ENCODE results near the gene MFSD6L.
A peak's percentile ranks its signal among the peaks of the same experiment; 100 is the strongest.

- TF ChIP-seq EZH2phosphoT487 (IDR thresholded peaks at IDR 0.05; ENCODE audit: borderline replicate concordance, low read length), result no peak
- peak; percentile 63 for TF ChIP-seq CTCF (IDR thresholded peaks at IDR 0.05; ENCODE audit: low read depth, low read length, poor library complexity, severe bottlenecking)
These were observed 45.2 kb downstream of the MFSD6L start for GRCh38 chr17:8753976-8754440.
